Superior temporal gyrus (tissue), 1 donor: ENCODE results near the gene PSMB7.

Source experiments
- DNase-seq: peaks from one replicate; pipeline ENCODE4 v3.0.0-alpha.2; 2016; ENCODE audit errors: extremely low spot score

PSMB7 gene

GRCh38 chr9:124346347-124347163 is 68.7 kb downstream of the PSMB7 start:
- DNase-seq, result no peak

DNA sequence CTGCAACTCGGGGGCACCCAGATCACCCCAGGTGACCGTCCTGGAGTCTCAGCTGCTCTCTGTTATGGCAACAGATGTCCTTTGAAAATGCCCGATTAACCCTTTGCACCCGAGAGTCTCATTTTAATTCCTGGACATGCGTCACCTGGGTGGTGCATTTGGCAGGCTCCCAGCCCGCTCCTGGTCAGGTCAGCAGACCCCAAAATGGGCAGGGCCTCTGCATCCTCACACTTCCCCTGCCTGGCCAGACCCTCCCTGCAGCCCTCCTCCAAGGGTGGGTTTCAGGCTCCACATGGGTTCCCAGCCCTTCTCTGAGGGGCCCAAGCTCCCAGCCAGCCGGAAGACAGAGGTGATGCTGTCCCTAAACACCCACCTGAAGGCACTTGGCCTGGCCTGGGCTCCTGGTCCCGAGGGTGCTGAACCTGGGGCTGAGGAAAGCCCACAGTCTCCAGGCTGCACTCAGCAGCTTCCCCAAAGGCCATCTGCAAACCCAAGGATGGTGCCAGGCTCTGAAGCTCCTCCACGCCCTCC is 69.4 kb downstream of the PSMB7 start:
- DNase-seq, result no peak

DNA sequence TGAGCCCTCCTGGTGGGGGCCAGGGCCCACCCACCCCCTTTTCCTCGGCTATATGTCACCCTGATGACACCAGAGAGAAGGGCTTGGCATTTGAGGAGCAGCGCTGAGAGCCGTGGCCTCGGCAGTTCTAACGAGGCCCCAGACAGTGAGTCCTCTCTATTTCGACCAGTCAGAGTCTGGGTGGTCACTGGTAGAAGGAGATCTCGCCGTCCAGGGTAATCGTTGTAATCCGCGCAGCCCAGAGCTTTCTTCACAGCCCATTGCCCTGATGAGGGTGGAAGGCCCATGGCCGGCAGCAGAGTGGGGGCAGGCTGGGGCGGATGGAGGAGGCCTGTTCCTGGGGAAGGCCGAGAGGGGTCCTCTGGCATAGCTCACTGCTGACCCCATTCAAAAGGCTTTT is 70.2 kb downstream of the PSMB7 start:
- no peak for DNase-seq

- DNase-seq, result no peak
These were observed 70.8 kb downstream of the PSMB7 start for GRCh38 chr9:124344291-124345050.

GRCh38 chr9:124343533-124344290 is 71.5 kb downstream of the PSMB7 start:
- no peak for DNase-seq

DNA sequence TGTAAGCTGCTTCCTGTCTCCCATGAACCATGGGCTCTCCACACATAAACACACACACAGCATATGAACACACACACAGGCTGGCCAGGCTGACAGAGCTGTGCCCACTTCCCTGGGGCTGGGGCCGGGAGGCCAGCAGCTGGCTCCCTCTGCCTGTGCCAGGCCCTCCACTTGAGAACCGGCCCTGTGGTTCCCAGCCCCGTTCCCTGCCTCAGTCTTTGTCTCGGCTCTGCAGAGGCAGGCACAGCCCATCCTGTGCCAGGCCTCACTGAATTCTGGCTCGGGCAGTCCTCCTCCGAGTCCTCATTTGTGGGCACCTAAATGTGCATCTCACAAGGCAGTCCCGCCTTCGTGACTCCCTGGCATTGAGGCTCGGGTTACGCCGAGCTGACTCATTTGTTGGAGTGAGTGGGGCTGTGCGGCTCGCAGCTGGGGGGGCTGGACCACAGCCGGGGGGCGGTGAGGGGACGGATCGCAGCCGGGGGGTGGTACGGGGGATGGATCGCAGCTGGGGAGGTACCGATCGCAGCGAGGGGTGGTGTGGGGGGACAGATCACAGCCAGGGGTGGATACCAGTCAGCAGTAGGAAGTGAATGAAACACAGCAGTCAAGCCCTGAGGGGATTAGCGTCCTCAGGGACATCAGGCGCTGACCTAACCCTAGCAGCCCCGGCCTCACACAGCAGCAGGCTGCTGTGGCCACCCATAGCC is 72.3 kb downstream of the PSMB7 start:
- peak; percentile 66 for DNase-seq

- no peak for DNase-seq
These were observed 72.9 kb downstream of the PSMB7 start for GRCh38 chr9:124342402-124342775.

DNA sequence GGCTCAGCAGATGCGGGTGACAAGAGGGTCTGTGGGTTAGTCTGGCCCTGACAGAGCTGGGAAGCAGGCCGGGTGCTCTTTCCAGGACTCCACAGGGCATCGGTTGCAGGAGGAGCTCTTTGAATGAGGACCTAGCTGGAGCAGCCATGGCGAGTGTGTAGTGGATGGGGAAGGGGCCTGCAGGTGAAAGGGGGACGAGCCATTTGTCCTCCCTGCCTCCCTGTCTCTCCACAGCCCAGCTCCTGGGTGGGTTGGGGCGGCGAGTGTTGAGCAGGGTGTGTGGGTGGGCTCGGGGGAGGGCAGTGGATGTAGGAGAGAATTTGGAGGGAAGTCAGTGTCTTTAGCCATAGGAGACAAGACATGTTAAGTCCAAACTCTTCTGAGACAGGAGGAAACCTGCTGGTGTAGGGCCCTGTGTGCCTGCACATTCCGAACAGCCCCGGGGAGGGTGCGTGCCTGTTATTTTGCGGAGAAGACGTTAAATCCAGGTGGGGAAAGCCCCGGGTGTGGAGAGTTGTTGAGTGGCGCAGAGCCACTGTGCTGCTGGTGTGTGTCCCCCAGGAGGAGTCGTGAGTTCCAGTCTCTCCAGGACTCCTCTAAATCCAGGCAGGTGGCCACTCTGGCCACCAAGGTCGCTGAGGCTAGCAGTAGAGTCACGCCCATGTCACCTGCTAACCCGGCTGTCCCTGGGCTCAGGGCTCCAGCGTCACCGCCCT is 73.6 kb downstream of the PSMB7 start:
- no peak for DNase-seq

- no peak for DNase-seq
These were observed 74.8 kb downstream of the PSMB7 start for GRCh38 chr9:124340219-124341069.

GRCh38 chr9:124339603-124340146 is 75.6 kb downstream of the PSMB7 start:
- DNase-seq, result no peak

GRCh38 chr9:124337562-124337961 is 77.7 kb downstream of the PSMB7 start:
- DNase-seq, result no peak

DNA sequence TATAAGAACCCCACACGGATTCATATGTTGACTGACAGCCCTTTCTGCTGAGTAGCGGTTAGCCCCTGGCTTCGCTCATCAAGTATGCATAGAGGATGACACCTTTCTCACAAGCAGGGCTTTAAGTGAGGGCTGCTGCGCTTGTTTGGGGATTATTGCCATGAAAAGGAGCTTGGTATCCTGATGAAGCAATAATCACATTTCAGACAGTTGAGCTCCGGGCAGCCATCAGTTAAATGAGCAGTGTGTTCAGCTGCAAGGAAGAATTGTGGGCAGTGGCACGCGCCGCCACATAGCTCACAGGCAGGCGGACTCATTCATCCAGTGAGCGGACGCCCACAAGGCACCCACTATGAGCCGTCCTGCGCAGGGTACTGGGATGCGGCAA is 79.9 kb downstream of the PSMB7 start:
- DNase-seq, result no peak

GRCh38 chr9:124334568-124335319 is 80.5 kb downstream of the PSMB7 start:
- DNase-seq, result no peak

DNA sequence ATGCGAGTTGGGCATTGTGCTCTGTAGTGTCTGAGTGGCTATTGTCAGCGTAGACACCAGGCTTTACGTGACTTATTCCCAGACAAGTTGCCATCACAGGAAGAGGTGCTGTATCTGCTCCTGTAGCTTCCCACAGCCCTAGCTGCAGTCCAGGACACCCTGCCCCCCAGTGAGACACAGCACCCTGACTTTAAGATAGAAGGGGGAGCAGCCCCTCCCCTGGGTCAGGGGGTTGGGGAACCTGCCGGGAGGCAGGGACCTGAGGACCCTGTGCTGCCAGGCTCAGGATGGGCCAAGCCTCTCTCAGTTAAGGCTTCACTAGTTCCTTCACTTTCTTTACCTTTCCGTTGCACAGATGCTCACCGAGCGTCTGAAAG is 82.1 kb downstream of the PSMB7 start:
- no peak for DNase-seq

DNA sequence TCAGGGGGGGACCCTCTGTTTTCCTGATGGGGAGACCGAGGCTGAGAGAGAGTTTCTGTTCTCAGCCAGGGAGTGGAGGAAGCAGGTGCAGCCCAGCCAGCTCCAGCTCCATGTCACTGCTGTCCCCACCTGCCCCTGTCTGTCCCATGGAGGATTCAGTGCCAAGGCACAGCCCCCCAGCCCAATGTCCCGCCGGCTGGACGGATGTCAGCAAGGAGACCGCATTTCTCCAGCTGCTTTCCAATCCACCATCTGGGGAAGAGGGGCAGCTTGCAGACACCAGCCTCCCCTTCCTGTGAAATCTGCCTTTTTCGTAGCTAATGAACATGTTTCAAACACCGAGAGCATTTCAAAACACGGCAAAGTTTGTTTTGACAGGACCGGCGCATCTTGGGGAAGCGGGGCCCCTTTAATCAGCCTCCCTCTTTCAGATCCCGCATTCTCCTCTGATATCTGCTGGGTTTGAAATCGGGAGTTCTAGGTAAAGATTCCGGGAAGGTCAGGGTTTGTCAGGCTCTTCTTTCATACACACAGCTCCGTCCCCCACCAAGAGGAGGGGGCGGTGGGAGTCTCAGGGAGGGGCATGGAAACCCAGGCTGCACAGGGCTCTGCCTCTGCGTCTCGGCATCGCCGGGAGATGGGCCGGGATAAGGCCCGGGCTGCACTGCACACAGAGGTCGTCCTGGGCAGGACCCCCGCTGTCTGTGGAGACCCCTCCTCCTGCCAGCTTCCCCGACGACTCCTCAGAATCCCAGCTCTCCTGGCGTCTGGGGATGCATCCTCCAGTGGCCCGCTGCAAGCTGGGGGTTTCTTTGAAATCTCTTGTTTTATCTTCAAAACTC is 82.7 kb downstream of the PSMB7 start:
- no peak for DNase-seq

- no peak for DNase-seq
These were observed 83.7 kb downstream of the PSMB7 start for GRCh38 chr9:124331580-124331979.

- no peak for DNase-seq
These were observed 85.1 kb downstream of the PSMB7 start for GRCh38 chr9:124330011-124330697.
